Natural killer cell (primary cell): ENCODE data around the gene MCTP1. TPM values are rescaled to one million over a fixed set of nuclear protein-coding genes. Genes with fewer than 3 reads are reported as not detected.
A peak's percentile ranks its signal among the peaks of the same experiment; 100 is the strongest.

ENCODE experiments used
- ATAC-seq, 3 donors: fragments of 150-1000 bp in 2 of 3; fragments of 200-7000 bp in 1 of 3; cut with Tn5 transposase; 1 replicate in 1 of 3; 2 replicates in 2 of 3; pipeline ENCODE4 v1.10.0; 2021; ENCODE audit warnings: mild to moderate bottlenecking in 2 of 3, moderate library complexity in 2 of 3
- DNase-seq, 2 donors: peaks; one replicate each; pipeline versions ENCODE4 v3.0.0 to v3.0.0-alpha.2; 2013 to 2021; ENCODE audit warnings: mixed read lengths in 1 of 2
- H3K27ac ChIP-seq: one replicate; pipeline ENCODE4 v1.5.1; 2013; ENCODE audit warnings: mild to moderate bottlenecking, low read length
- H3K27me3 ChIP-seq: one replicate; pipeline ENCODE4 v1.6.1; 2013; ENCODE audit warnings: low read length; ENCODE audit not compliant: control insufficient read depth, insufficient read depth
- H3K36me3 ChIP-seq: one replicate; pipeline ENCODE4 v1.6.1; 2013; ENCODE audit warnings: low read length; ENCODE audit not compliant: control insufficient read depth, insufficient read depth
- H3K4me1 ChIP-seq: one replicate; pipeline ENCODE4 v1.6.1; 2013; ENCODE audit warnings: low read length; ENCODE audit not compliant: control insufficient read depth, insufficient read depth
- H3K4me3 ChIP-seq: one replicate; pipeline ENCODE4 v1.5.1; 2013; ENCODE audit warnings: low read length
- H3K9me3 ChIP-seq: one replicate; pipeline ENCODE4 v1.6.1; 2013; ENCODE audit warnings: low read length; ENCODE audit not compliant: control insufficient read depth, insufficient read depth
- H3K27ac Mint-ChIP-seq, 2 donors: one replicate each; pipeline ENCODE4 v1.8.0; 2022; ENCODE audit warnings: mild to moderate bottlenecking in 2 of 2, mixed read lengths in 2 of 2, moderate library complexity in 1 of 2
- H3K27me3 Mint-ChIP-seq, 2 donors: one replicate each; pipeline ENCODE4 v1.8.0; 2022; ENCODE audit warnings: low read depth in 2 of 2, mixed read lengths in 2 of 2
- H3K36me3 Mint-ChIP-seq: one replicate; pipeline ENCODE4 v1.8.0; 2022; ENCODE audit warnings: mixed read lengths
- H3K4me1 Mint-ChIP-seq, 2 donors: one replicate each; pipeline ENCODE4 v1.8.0; 2022; ENCODE audit warnings: mixed read lengths in 2 of 2
- H3K4me3 Mint-ChIP-seq: one replicate; pipeline ENCODE4 v1.8.0; 2022; ENCODE audit warnings: mild to moderate bottlenecking, moderate library complexity, mixed read lengths
- H3K9me3 Mint-ChIP-seq, 2 donors: one replicate each; pipeline ENCODE4 v1.8.0; 2022; ENCODE audit warnings: mixed read lengths in 2 of 2
- CTCF ChIP-seq: fragments of 200-600 bp; IDR thresholded peaks from one replicate; pipeline ENCODE4 v1.8.0; 2022; ENCODE audit warnings: antibody characterized with exemption
- WGBS: methylation state at CpG from one replicate; pipeline ENCODE4 v1.1.7; 2013; ENCODE audit warnings: missing lambda C conversion rate; ENCODE audit not compliant: insufficient coverage; 5-methylcytosine and 5-hydroxymethylcytosine counted together
- intact Hi-C: fragments of 100-400 bp; cut with micrococcal nuclease; formaldehyde crosslinking; loops from one replicate; pipeline ENCODE4 v1.14.2; 2022
- total RNA-seq, 4 donors: library from RNA; stranded (reverse); fragments of 120-200 nt in 1 of 4; gene quantifications; one replicate each; pipeline versions ENCODE4 v1.2.3 to v1.2.4, GENCODE V29; 2013 to 2022

Gene MCTP1
- total RNA-seq, 3 donors from 2014 or later (not counting 1 experiment from before 2014, with no cell fraction given): 4.7 to 15.1 (median 9.8) TPM

- Mint-ChIP-seq H3K27me3 (no peaks in the 10 kb centered on the region), H3K27ac (peak overlapping the region; percentile 57 to 66)
- H3K36me3 ChIP-seq: peaks cover 28% of the 10 kb centered on the region
Observed at GRCh38 chr5:94693043-94693822, 591.7 kb downstream of the MCTP1 start.

GRCh38 chr5:94692581-94692980, 592.3 kb downstream of the MCTP1 start:
- no peaks in the 10 kb centered on the region for H3K9me3 Mint-ChIP-seq
- H3K4me1 Mint-ChIP-seq: peaks cover 6% of the 10 kb centered on the region in 2 donors
- Histone ChIP-seq H3K27me3 (no peaks in the 10 kb centered on the region), H3K27ac (no peak overlapping the region), H3K4me3 (no peak overlapping the region), H3K36me3 (peaks cover 30% of the 10 kb centered on the region), H3K9me3 (no peaks in the 10 kb centered on the region), H3K4me1 (no peaks in the 10 kb centered on the region)
- WGBS: 95% methylated on average over 2 of the region's 3 CpGs
- H3K27me3 Mint-ChIP-seq: no peaks in the 10 kb centered on the region
- intact Hi-C loops: no loop called here
- ATAC-seq (no peak), DNase-seq (no peak)
- H3K27ac Mint-ChIP-seq: no peak overlapping the region
- H3K36me3 Mint-ChIP-seq: no peaks in the 10 kb centered on the region
- H3K4me3 Mint-ChIP-seq: no peak overlapping the region
- no peak for TF ChIP-seq CTCF

More at GRCh38 chr5:94693043-94693822, 591.7 kb downstream of the MCTP1 start:
- DNase-seq: peak in 1 of 2 donors; percentile 67
- peaks cover 6% of the 10 kb centered on the region in 2 donors for H3K4me1 Mint-ChIP-seq
- peak; percentile 47 for TF ChIP-seq CTCF
- H3K4me3 ChIP-seq: no peak overlapping the region
- peak; percentile 86 to 90 (median 87) for ATAC-seq
- peak overlapping the region; percentile 31 for H3K27ac ChIP-seq
- no peaks in the 10 kb centered on the region for H3K4me1 ChIP-seq
- no peaks in the 10 kb centered on the region for H3K9me3 Mint-ChIP-seq
- no peaks in the 10 kb centered on the region for H3K27me3 ChIP-seq
- no peaks in the 10 kb centered on the region for H3K36me3 Mint-ChIP-seq
- H3K4me3 Mint-ChIP-seq: peak overlapping the region; percentile 3
- intact Hi-C loops: loop anchor here (1.0 kb wide), 1 partner anchor 168 kb away; no protein-coding TSS in a partner anchor
- H3K9me3 ChIP-seq: no peaks in the 10 kb centered on the region
- 60% methylated on average over 4 of the region's 5 CpGs for WGBS

GRCh38 chr5:94691949-94692348, 592.9 kb downstream of the MCTP1 start:
- intact Hi-C loops: no loop called here
- Mint-ChIP-seq H3K9me3 (no peaks in the 10 kb centered on the region), H3K27ac (no peak overlapping the region), H3K27me3 (no peaks in the 10 kb centered on the region), H3K36me3 (no peaks in the 10 kb centered on the region), H3K4me3 (no peak overlapping the region), H3K4me1 (peaks cover 6% of the 10 kb centered on the region in 2 donors)
- no peaks in the 10 kb centered on the region for H3K27me3 ChIP-seq
- H3K9me3 ChIP-seq: no peaks in the 10 kb centered on the region
- H3K4me3 ChIP-seq: no peak overlapping the region
- H3K4me1 ChIP-seq: no peaks in the 10 kb centered on the region
- no peak for ATAC-seq
- peaks cover 35% of the 10 kb centered on the region for H3K36me3 ChIP-seq
- no peak overlapping the region for H3K27ac ChIP-seq
- no peak for TF ChIP-seq CTCF
- DNase-seq: no peak
- 86% methylated on average over 4 of the region's 4 CpGs for WGBS
